SH-SY5Y (cell line): ENCODE data around the gene MTHFD1L.

ENCODE experiments used
- GATA2 ChIP-seq: IDR thresholded peaks from 2 replicates; pipeline ENCODE4 v1.6.1; 2011; ENCODE audit warnings: mild to moderate bottlenecking, low read depth, low read length
- GATA3 ChIP-seq: IDR thresholded peaks from 2 replicates; pipeline ENCODE4 v1.6.1; 2011; ENCODE audit warnings: low read depth, mild to moderate bottlenecking, low read length, moderate library complexity

DNA sequence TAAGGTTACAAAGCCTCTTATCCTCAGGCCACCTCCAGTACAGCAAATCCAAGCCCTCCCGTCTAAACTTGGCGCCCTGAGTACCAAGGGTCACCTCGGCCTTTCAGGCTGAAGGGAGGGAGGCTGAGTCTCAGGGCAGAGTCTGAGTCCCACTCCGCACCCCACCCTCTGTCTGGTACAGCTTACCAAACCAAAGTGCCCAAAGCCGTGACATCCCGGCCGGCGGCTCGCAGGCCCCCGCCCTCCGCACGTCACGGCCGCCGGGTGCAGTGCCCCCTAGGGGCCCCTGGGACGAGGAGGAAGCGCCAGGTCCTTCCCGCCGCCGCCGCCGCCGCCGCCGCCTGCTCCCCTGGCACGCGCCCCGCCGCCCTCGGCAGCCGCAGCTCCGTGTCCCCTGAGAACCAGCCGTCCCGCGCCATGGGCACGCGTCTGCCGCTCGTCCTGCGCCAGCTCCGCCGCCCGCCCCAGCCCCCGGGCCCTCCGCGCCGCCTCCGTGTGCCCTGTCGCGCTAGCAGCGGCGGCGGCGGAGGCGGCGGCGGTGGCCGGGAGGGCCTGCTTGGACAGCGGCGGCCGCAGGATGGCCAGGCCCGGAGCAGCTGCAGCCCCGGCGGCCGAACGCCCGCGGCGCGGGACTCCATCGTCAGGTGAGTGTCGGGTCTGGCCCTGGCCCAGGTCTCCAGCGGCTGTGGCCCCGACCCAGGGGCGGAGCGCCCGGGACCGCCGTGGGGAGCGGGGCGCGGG is at the start of gene MTHFD1L:
- no peak for TF ChIP-seq GATA2
- TF ChIP-seq GATA3 = no peak
